ENCODE data around the gene STX8.
"Not testable (repeated sequence)": the region's sequence is repeated elsewhere in the genome, so short reads cannot be mapped to it uniquely, and the experiment has no call there.

STX8 gene

GRCh38 chr17:9380361-9380760, 195.3 kb downstream of the STX8 start:
- peak; percentile 22 for DNase-seq (ENCODE audit: low read depth)
- TF ChIP-seq CTCF (IDR thresholded peaks at IDR 0.05; ENCODE audit: insufficient read depth, low read depth, low read length, missing control alignments): no peak
- H3K4me3 ChIP-seq (ENCODE audit: low read length): no peak overlapping the region

- not testable (repeated sequence) for DNase-seq (ENCODE audit: low read depth); H3K4me3 ChIP-seq (ENCODE audit: low read length)
Observed at GRCh38 chr17:9376177-9376576, 199.4 kb downstream of the STX8 start.

- no peak for TF ChIP-seq CTCF (IDR thresholded peaks at IDR 0.05; ENCODE audit: insufficient read depth, low read depth, low read length, missing control alignments)
- DNase-seq (ENCODE audit: low read depth): peak; percentile 97
- no peak overlapping the region for H3K4me3 ChIP-seq (ENCODE audit: low read length)
Observed at GRCh38 chr17:9371019-9371418, 204.6 kb downstream of the STX8 start.

- no peak overlapping the region for H3K4me3 ChIP-seq (ENCODE audit: low read length)
- TF ChIP-seq CTCF (IDR thresholded peaks at IDR 0.05; ENCODE audit: insufficient read depth, low read depth, low read length, missing control alignments): no peak
- peak; percentile 81 for DNase-seq (ENCODE audit: low read depth)
Observed at GRCh38 chr17:9370467-9370866, 205.2 kb downstream of the STX8 start.

GRCh38 chr17:9368631-9369030, 207.0 kb downstream of the STX8 start:
- DNase-seq (ENCODE audit: low read depth): peak; percentile 41

GRCh38 chr17:9367156-9367555, 208.5 kb downstream of the STX8 start:
- DNase-seq (ENCODE audit: low read depth): no peak
- no peak overlapping the region for H3K4me3 ChIP-seq (ENCODE audit: low read length)
- no peak for TF ChIP-seq CTCF (IDR thresholded peaks at IDR 0.05; ENCODE audit: insufficient read depth, low read depth, low read length, missing control alignments)

More at GRCh38 chr17:9368631-9369030, 207.0 kb downstream of the STX8 start:
- H3K4me3 ChIP-seq (ENCODE audit: low read length): no peak overlapping the region
- TF ChIP-seq CTCF (IDR thresholded peaks at IDR 0.05; ENCODE audit: insufficient read depth, low read depth, low read length, missing control alignments): no peak

GRCh38 chr17:9364837-9365430, 210.7 kb downstream of the STX8 start:
- no peak for DNase-seq (ENCODE audit: low read depth)
- no peak for TF ChIP-seq CTCF (IDR thresholded peaks at IDR 0.05; ENCODE audit: insufficient read depth, low read depth, low read length, missing control alignments)
- H3K4me3 ChIP-seq (ENCODE audit: low read length): no peak overlapping the region
